ENCODE data around the gene SMYD4.

The SMYD4 gene

DNA sequence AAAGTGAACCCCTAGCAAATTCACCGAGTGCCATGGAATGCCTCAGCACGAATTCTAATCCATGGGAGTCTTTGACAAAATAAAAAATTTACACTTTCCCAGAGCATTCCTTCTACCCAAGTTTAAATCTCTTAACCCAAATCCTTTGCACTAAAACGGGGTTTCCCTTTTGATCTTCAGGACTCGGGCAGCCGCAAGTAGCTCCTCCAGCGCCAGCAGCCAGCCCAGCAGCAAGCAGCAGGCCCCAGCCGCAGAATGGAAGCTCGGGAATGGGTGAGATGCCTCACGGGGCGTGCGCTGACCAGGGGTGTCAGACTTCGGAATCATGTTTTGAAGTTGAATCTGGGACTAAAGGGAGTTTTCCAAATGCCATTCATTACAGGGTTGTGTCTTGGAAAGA is 42.6 kb upstream of the SMYD4 start:
- POLR2A ChIA-PET: no interaction called here
- H3K4me3 ChIP-seq (ENCODE audit: low read depth, low read length): no peak overlapping the region
- TF ChIP-seq, protein P1, sequence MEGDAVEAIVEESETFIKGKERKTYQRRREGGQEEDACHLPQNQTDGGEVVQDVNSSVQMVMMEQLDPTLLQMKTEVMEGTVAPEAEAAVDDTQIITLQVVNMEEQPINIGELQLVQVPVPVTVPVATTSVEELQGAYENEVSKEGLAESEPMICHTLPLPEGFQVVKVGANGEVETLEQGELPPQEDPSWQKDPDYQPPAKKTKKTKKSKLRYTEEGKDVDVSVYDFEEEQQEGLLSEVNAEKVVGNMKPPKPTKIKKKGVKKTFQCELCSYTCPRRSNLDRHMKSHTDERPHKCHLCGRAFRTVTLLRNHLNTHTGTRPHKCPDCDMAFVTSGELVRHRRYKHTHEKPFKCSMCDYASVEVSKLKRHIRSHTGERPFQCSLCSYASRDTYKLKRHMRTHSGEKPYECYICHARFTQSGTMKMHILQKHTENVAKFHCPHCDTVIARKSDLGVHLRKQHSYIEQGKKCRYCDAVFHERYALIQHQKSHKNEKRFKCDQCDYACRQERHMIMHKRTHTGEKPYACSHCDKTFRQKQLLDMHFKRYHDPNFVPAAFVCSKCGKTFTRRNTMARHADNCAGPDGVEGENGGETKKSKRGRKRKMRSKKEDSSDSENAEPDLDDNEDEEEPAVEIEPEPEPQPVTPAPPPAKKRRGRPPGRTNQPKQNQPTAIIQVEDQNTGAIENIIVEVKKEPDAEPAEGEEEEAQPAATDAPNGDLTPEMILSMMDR (IDR thresholded peaks at IDR 0.05; ENCODE audit: insufficient read depth, low read length, missing control alignments): no peak
- no peak for DNase-seq (ENCODE audit: low read depth, low spot score)
- CTCF ChIA-PET: interaction anchor here (0.6 to 3.1 kb wide), 2 partner anchors 10 to 153 kb away, joined by 3 to 18 read pairs; no protein-coding TSS in a partner anchor

DNA sequence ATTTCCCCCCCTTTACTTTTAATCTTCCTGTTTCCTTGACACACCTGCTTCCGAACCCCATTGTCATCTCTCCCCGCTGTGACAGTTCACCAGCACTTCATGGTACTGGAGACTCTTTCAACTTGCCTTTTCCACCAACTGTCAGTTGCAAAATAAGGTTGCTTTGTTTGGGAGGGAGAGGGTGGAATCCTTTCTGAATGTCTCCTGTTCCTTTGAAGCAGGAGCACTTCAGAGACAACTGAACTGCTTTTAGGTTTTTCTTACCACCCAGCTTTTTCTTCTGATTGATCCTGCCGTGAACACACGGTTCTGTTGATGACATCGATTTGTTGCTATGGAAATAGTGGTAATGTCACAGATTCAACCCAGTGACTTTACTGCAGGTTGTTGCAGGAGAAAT is 42.1 kb upstream of the SMYD4 start:
- DNase-seq (ENCODE audit: low read depth, low spot score): no peak
- TF ChIP-seq, protein P1 (IDR thresholded peaks at IDR 0.05; ENCODE audit: insufficient read depth, low read length, missing control alignments): no peak
- H3K4me3 ChIP-seq (ENCODE audit: low read depth, low read length): no peak overlapping the region
- POLR2A ChIA-PET: no interaction called here
- CTCF ChIA-PET: interaction anchor here (3.1 kb wide), 1 partner anchor 10 kb away, joined by 18 read pairs; no protein-coding TSS in a partner anchor

DNA sequence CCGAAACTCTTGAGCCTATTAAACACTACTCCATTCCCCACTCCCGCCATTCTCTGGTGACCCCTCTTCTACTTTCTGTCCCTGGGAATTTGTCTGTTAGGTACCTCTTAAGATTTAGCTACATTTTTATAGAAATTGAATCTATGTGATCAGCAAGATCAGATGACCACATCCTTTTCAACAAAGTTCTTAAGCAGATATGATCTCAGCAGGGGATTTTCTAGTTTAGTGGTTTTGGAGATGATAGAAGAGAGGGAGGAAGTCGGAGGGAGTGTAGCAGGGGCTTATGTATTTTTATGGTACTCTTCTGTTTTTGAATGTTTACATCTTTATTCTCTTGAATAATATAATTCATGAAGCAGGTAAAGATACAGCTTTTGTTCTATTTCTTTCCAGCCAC is 40.9 kb upstream of the SMYD4 start:
- no peak for DNase-seq (ENCODE audit: low read depth, low spot score)
- no peak overlapping the region for H3K4me3 ChIP-seq (ENCODE audit: low read depth, low read length)
- ChIA-PET CTCF (interaction anchor here (3.1 kb wide), 1 partner anchor 11 kb away, joined by 18 read pairs; no protein-coding TSS in a partner anchor), POLR2A (no interaction called here)
- TF ChIP-seq, protein P1 (IDR thresholded peaks at IDR 0.05; ENCODE audit: insufficient read depth, low read length, missing control alignments): no peak

DNA sequence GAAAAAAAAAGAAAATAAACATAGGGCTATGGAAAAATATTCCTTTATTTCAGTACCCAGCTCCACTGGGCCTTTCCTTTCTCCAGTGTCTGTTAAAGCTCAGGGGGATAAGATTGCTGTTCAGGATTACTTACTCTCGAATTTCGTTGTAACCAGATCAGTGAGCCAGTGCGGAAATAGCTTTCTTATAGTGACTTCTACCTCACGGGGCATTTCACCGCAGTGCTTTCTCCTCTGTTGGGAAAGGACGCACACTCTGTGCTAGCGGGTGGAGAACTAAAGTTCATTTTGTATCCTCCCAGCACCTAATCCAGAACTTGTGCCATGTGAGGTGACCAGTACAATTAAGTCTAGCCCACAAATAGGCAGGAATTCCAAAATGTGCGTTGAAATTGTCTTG is 38.4 kb upstream of the SMYD4 start:
- ChIA-PET POLR2A (no interaction called here), CTCF (interaction anchor here (1.0 kb wide), 3 partner anchors 9 to 173 kb away, joined by 3 read pairs; partner anchors contain the start of gene OVCA2)
- no peak overlapping the region for H3K4me3 ChIP-seq (ENCODE audit: low read depth, low read length)
- DNase-seq (ENCODE audit: low read depth, low spot score): no peak
- TF ChIP-seq, protein P1 (IDR thresholded peaks at IDR 0.05; ENCODE audit: insufficient read depth, low read length, missing control alignments): no peak

DNA sequence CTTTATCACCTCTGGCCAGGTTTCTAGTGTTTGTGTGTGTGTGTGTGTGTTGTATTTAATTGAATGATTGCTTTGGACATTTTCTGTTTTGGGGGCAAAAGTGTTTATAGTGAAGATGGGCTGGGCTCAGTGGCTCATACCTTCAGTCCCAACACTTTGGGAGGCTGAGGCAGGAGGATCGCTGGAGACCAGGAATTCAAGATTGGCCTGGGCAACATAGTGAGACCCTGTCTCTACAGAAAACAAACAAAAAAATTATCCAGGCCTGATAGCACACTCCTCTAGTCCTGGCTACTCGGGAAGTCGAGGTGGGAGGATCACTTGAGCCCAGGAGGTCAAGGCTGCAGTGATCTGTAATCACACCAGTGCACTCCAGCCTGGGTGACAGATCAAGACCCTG is 37.6 kb upstream of the SMYD4 start:
- POLR2A ChIA-PET: no interaction called here

DNA sequence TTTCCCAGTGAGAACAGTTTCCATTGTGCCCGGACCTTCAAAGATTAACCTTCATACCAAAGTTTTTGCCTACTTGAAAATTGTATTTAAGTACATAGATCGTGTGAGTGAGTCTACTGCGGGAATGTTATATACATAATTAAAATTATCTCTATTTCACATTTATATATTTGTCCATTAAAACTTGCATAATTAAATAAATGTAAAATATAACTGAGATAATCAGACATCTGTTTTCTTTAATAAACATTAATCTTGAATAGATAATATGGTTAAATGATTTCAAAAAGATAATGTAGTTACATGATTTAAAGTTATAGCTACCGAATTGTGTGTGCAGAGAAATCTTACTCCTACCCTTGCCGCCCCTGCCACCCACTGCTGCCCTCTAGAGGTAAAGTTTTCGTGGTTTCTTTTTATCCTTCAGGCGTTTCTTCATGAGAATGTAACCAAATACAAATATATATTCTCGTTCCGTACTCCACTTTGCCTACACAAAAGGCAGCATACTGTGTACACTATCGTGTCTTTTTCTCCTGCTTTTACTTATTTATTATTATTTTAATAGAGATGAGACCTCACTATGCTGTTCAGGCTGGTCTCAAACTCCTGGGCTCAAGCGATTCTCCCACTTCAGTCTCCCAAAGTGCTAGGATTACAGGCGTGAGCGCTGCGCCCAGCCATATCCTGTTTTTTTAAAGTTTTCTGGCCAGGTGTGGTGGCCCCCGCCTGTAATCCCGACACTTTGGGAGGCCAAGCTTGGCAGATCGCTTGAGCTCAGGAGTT is 35.7 kb upstream of the SMYD4 start:
- ChIA-PET CTCF (interaction anchor here (0.6 to 2.6 kb wide), 19 partner anchors 9 to 291 kb away, joined by 3 to 11 read pairs (median 4); no protein-coding TSS in a partner anchor), POLR2A (no interaction called here)
- H3K4me3 ChIP-seq (ENCODE audit: low read depth, low read length): no peak overlapping the region
- no peak for DNase-seq (ENCODE audit: low read depth, low spot score)
- TF ChIP-seq, protein P1 (IDR thresholded peaks at IDR 0.05; ENCODE audit: insufficient read depth, low read length, missing control alignments): peak; percentile 34

More for the DNA sequence above, 37.6 kb upstream of the SMYD4 start:
- no peak overlapping the region for H3K4me3 ChIP-seq (ENCODE audit: low read depth, low read length)
- no peak for DNase-seq (ENCODE audit: low read depth, low spot score)
- CTCF ChIA-PET: interaction anchor here (0.7 kb wide), 1 partner anchor 146 kb away, joined by 3 read pairs; no protein-coding TSS in a partner anchor
- TF ChIP-seq, protein P1 (IDR thresholded peaks at IDR 0.05; ENCODE audit: insufficient read depth, low read length, missing control alignments): no peak

All from AG04449 (cell line).